ENCODE results near the gene MAPK13.

DNA sequence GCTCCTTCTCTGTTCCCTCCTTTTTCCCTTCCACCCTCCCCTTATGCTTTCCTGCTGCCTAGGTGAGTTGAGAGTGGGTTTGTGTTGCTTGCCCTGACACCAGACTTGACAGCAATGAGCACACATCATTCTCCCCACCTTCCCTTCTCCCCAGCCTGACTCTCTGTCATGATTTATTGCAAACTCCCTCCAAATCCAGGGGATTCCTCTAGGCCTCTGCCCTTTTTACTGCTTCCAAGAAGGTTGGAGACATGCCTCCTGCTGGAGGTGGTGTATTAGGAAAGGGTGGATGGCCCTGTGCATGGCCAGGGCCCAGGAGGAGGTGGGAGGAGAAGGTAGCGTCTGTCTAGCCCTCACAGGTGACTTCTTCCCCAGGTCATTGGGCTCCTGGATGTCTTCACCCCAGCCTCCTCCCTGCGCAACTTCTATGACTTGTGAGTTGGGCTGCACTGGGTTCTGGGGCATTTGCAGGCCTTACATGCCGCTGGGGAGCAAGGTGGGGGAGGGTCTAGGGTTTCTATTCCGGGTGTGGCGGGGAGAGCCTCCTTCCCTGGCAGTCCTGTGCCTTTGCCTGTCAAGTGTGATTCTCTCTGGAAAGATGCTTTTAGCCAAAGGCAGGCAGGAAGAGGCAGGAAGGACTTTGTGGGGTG is 2.1 kb downstream of the MAPK13 start:
- TF ChIP-seq CTCF (IDR thresholded peaks at IDR 0.05; ENCODE audit: low read depth, low read length, missing input control) (no peak), YY1 (IDR thresholded peaks at IDR 0.05) (no peak), RAD21 (IDR thresholded peaks at IDR 0.05) (no peak), GABPA (IDR thresholded peaks at IDR 0.05 in 1 of 2, conservative IDR thresholded peaks at IDR 0.05 in 1 of 2) (no peak), EGR1 (IDR thresholded peaks at IDR 0.05; ENCODE audit: low read depth in 2 of 2) (no peak), FOXA1 (IDR thresholded peaks at IDR 0.05) (no peak), MAX (IDR thresholded peaks at IDR 0.05) (no peak), RXRA (IDR thresholded peaks at IDR 0.05) (no peak), NR2F2 (IDR thresholded peaks at IDR 0.05) (no peak)

Measured in liver (tissue), 3 donors.